NCI-H524 (cell line): ENCODE results near the gene SORL1.

Source experiments
- DNase-seq, 2 experiments: peaks; one replicate each; lab custom pipeline; 2025; lab: John Stamatoyannopoulos, UW

The SORL1 gene

GRCh38 chr11:121587182-121587581 is 135.1 kb downstream of the SORL1 start:
- no peak for DNase-seq

DNA sequence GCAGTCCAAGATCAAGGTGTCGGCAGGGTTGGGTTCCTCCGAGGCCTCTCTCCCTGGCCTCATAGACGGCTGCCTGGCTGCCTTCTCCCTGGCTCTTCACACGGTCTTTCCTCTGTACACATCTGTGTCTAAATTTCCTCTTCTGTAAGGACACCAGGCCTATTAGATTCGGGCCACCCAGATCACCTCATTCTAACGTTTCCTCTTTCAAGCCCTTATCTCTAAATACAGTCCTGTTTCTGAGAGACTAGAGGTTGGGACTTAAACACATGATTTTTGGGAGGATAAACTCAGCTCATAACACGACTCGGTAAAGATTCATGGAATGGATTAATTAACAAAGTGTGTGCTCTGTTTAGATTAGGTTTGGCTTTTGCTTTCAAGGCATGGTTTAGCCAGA is 136.6 kb downstream of the SORL1 start:
- no peak for DNase-seq

DNA sequence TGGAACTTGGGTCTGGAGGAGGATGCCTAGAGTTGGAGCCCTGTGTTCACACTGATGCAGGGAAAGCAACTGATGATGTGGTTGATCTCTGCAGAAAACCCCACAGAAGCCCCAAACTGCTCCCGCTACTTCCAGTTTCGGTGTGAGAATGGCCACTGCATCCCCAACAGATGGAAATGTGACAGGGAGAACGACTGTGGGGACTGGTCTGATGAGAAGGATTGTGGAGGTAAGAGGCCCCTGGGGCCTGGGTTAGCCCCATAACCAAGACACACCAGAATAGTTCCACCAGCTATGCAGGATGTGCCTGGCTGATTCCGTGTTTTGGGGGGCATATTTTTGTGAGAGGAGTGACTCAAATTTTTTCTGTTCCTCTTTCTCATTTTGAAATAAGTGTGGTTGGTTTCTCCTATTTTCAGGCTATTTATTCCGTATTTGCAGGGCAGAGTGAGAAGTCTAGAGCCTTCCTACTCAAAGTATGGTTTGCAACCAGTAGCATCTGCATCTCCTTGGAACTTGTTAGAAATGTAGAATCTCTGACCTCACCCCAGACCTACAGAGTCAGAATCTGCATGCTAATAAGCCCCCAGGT is 137.9 kb downstream of the SORL1 start:
- DNase-seq: no peak

GRCh38 chr11:121590772-121591404 is 138.8 kb downstream of the SORL1 start:
- no peak for DNase-seq

DNA sequence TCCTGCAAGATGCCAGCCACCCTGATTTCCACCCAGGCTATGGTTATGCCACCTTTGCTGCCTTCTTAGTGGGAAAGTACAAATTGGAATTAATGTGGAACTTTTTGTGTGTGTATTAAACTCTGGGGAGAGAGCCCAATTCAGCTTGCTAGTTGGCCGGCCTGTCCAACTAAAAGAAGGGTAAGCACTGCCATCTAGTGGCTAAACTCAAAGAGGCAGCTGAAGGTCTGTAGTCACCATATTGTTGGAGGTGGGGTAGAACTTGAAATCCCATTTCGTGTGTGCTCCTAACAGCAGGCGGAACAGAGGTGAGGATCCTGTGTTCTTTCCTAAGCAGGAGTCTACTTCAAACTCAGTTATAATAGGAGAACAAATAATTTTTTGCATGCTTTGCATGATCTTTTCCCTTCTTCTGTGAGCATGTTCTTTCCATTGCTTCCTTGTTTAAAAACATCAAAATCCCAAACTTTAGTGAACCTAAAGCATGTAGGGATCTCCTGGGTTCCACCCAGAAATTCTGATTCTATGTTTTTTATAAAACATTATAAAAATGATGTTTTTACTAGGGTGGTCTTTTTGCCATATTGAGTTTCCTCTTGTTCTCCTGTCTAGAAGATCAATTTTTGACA is 139.4 kb downstream of the SORL1 start:
- peak; percentile 58 to 74 for DNase-seq

DNA sequence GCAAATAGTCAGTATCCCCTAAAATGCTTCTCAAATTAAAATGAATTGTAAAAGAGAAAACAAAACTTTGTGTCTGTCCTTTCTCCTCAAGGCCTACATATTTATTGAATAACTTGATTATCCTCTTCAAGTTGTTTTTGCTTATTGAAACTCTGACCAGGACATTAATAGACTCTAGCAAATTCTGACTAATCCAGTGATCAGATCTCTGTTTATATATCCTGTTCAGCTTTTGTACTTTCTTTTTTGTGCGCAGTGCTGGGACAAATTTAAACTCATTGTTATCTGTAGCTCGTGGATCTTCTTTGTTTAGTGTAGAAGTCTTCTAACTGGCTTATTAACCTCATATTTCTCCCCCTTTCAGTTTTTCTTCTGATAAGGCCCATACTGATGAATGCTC is 140.6 kb downstream of the SORL1 start:
- DNase-seq: no peak

GRCh38 chr11:121595717-121596161 is 143.6 kb downstream of the SORL1 start:
- no peak for DNase-seq

DNA sequence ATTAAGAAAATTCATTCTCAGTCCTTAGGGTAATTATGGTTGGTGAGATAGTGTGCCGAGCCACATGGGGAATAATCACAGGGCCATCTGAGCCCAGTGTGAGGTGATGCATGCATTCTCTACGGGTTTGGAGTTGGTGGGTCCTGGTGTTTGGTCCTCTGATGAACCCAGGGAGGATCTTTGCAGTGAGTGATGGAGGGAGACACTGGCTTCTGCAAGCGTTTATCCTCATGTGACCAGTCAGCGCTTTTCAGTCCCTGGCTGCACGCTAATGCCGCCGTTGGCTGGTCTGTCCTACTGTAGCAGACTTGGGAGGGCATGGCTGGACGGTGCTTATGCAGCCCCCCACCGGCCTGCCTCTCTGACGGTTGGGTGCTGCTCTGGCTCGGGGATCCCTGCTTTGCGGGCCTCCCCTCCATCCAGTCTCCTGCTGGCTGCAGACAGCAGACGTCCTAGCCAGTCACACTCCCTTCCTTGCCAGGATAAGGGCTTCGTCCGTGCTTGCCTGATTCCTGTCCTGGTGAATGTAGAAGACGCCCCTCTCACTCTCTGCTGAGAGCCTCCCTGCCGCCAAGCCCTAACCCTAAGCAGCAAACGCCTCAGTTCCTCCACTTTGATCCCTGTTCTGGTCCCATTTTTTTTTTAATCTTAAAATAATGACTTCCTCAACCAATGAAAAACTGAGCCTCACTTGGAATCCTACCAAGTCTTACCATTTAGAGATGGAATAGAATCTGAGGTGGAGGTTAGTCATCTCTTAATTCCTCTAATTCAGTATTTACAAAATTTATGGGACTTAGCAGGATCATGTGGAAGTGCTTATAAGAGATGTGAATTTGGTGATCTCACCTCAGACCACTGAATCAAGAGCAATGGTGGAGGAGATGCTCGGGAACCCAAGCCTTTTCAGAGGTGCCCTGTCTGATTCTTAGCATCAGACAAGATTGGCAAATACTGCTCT is 144.4 kb downstream of the SORL1 start:
- no peak for DNase-seq

- DNase-seq: no peak
Observed at GRCh38 chr11:121603316-121603715, 151.2 kb downstream of the SORL1 start.

DNA sequence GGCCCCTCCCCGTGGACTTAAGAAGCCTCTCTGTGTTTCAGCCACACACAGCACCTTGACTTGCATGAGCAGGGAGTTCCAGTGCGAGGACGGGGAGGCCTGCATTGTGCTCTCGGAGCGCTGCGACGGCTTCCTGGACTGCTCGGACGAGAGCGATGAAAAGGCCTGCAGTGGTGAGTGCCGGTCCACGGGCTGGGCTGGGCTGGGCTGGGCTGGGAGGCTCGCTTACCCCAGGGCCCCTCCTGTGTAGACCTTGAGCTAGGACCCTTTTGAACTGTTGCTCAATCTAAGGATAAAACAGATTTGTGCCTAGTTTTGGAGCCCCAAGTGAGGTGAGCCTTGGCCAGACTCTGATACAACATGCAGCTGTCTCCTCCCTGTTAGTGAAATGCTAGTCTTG is 152.0 kb downstream of the SORL1 start:
- no peak for DNase-seq

DNA sequence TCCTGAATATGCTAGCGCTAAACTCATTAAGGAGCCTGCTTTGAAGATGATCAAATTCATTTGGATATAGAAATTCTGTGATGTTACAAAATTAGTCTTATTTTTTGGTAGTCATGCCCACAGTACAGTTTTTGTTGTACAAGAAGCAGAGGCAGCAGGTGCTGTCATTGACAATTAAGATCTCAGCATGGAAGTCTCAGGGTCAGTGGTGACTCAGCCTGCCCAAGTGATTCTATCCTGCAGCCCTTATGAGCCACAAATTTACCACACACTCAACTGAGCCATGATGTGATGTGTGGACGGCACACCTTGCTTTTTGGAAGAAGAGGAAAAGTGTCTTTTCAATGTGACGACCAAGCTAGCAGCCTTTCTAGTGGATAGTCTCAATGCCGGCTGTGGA is 154.2 kb downstream of the SORL1 start:
- no peak for DNase-seq

- DNase-seq: no peak
Observed at GRCh38 chr11:121607341-121607740, 155.2 kb downstream of the SORL1 start.

GRCh38 chr11:121608545-121609098 is 156.5 kb downstream of the SORL1 start:
- no peak for DNase-seq

GRCh38 chr11:121610706-121611105 is 158.6 kb downstream of the SORL1 start:
- DNase-seq: no peak

GRCh38 chr11:121611242-121611641 is 159.1 kb downstream of the SORL1 start:
- DNase-seq: no peak

- DNase-seq: no peak
Observed at GRCh38 chr11:121613724-121614123, 161.6 kb downstream of the SORL1 start.

- DNase-seq: no peak
Observed at GRCh38 chr11:121614636-121615240, 162.6 kb downstream of the SORL1 start.

GRCh38 chr11:121615501-121615900 is 163.4 kb downstream of the SORL1 start:
- no peak for DNase-seq

DNA sequence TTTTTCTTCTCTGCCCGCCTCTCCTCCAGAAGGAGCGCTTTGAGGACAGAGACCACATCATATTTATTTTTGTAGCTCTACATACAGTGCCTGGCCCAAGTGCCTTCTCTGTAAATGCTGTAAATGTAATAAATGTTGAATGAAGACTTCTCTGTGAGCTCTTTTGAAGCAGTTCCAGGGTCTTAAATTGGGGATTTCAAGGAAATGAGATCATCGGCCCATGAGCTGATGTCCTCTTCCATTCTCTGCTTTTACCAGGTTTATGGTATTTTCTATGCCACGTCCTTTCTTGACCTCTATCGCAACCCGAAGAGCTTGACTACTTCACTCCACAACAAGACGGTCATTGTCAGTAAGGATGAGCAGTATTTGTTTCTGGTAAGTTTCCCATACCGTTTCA is 166.4 kb downstream of the SORL1 start:
- DNase-seq: no peak

- no peak for DNase-seq
Observed at GRCh38 chr11:121625777-121626506, 173.8 kb downstream of the SORL1 start.

DNA sequence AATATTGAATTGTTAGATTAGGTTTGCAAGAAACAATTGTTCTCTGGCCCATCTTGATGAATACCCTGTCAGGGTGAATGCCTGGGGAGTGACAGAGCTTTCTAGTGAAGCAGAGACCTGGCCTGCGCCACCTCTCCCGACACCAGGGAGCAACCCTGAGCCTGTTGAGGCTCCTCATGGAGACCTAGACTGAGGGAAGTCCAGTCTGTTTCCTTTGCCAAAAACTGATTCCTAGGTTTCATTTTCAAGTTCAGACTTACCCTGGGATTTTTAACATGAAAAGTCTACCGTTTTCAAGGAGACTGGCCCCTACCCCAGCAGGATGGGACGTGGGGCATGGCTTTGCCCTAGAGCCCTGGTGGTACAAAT is 174.4 kb downstream of the SORL1 start:
- no peak for DNase-seq
